ENCODE results near the gene MLYCD. TPM values are rescaled to one million over a fixed set of nuclear protein-coding genes. Genes with fewer than 3 reads are reported as not detected.
"Not testable (repeated sequence)": the region's sequence is repeated elsewhere in the genome, so short reads cannot be mapped to it uniquely, and the experiment has no call there.

Gene MLYCD
- total RNA-seq, 4 donors from 2014 or later: 2.7 to 8.6 (median 2.9) TPM

- 78 to 100% methylated on average over 1 to 7 of the region's 13 CpGs for WGBS, 2 donors
- DNase-seq: no peak
- Histone ChIP-seq H3K4me3 (no peak overlapping the region), H3K27me3 (no peaks in the 10 kb centered on the region), H3K9me3 (no peaks in the 10 kb centered on the region), H3K4me1 (peaks cover 13 to 29% (median 14%) of the 10 kb centered on the region in 3 donors), H3K27ac (no peak overlapping the region), H3K36me3 (no peaks in the 10 kb centered on the region)
- intact Hi-C loops (cut with DNase I): no loop called here
- TF ChIP-seq CTCF (IDR thresholded peaks at IDR 0.05): no peak
- TF ChIP-seq POLR2A (IDR thresholded peaks at IDR 0.05): no peak
These were observed 50.2 kb downstream of the MLYCD start for GRCh38 chr16:83948914-83949723.

- no peak for DNase-seq
- peaks cover 17 to 32% (median 20%) of the 10 kb centered on the region in 3 donors for H3K4me1 ChIP-seq
- TF ChIP-seq POLR2A (IDR thresholded peaks at IDR 0.05) (no peak), CTCF (IDR thresholded peaks at IDR 0.05) (no peak)
- H3K27me3 ChIP-seq: no peaks in the 10 kb centered on the region
- no peaks in the 10 kb centered on the region for H3K36me3 ChIP-seq
- WGBS, 2 donors: 95% methylated on average over 3 of the region's 5 CpGs; no CpG with 5 or more reads in 1 of the 2 donors
- H3K9me3 ChIP-seq: no peaks in the 10 kb centered on the region
- intact Hi-C loops (cut with DNase I): no loop called here
- H3K4me3 ChIP-seq: no peak overlapping the region
- no peak overlapping the region for H3K27ac ChIP-seq
These were observed 50.7 kb downstream of the MLYCD start for GRCh38 chr16:83949724-83950001.

GRCh38 chr16:83950862-83951399 is 52.0 kb downstream of the MLYCD start:
- WGBS, 2 donors: 57 to 80% methylated on average over 3 to 5 of the region's 10 CpGs
- intact Hi-C loops (cut with DNase I); H3K27me3 ChIP-seq; H3K4me3 ChIP-seq; H3K27ac ChIP-seq; DNase-seq; H3K36me3 ChIP-seq; H3K9me3 ChIP-seq: not testable (repeated sequence)
- peaks cover 23 to 45% (median 29%) of the 10 kb centered on the region in 3 donors for H3K4me1 ChIP-seq

GRCh38 chr16:83951544-83951943 is 52.6 kb downstream of the MLYCD start:
- H3K4me3 ChIP-seq: no peak overlapping the region
- no peak overlapping the region for H3K27ac ChIP-seq
- H3K4me1 ChIP-seq: peaks cover 23 to 51% (median 29%) of the 10 kb centered on the region in 3 donors
- H3K27me3 ChIP-seq: no peaks in the 10 kb centered on the region
- no peak for DNase-seq
- WGBS, 2 donors: 11 to 25% methylated on average over 8 of the region's 8 CpGs
- TF ChIP-seq POLR2A (IDR thresholded peaks at IDR 0.05) (no peak), CTCF (IDR thresholded peaks at IDR 0.05) (no peak)
- H3K9me3 ChIP-seq: no peaks in the 10 kb centered on the region
- no peaks in the 10 kb centered on the region for H3K36me3 ChIP-seq
- intact Hi-C loops (cut with DNase I): no loop called here

GRCh38 chr16:83952587-83952939 is 53.6 kb downstream of the MLYCD start:
- Histone ChIP-seq H3K4me1 (peaks cover 23 to 51% (median 29%) of the 10 kb centered on the region in 3 donors), H3K27ac (peak overlapping the region; percentile 92 to 98 (median 94)), H3K27me3 (no peaks in the 10 kb centered on the region), H3K36me3 (no peaks in the 10 kb centered on the region), H3K4me3 (peak overlapping the region in 3 of 4 donors; percentile 59 to 84 (median 70)), H3K9me3 (no peaks in the 10 kb centered on the region)
- intact Hi-C loops (cut with DNase I): no loop called here
- DNase-seq: no peak
- TF ChIP-seq POLR2A (IDR thresholded peaks at IDR 0.05): no peak
- no peak for TF ChIP-seq CTCF (IDR thresholded peaks at IDR 0.05)
- whole genome bisulfite sequencing, 2 donors: 10 to 26% methylated on average over 5 to 7 of the region's 8 CpGs
